Measurements from ENCODE around the gene HSPA1L.
"Not testable (repeated sequence)": the region's sequence is repeated elsewhere in the genome, so short reads cannot be mapped to it uniquely, and the experiment has no call there.

The HSPA1L gene

GRCh38 chr6:31836474-31837368, 21.6 kb upstream of the HSPA1L start:
- DNase-seq: no peak

- no peak for DNase-seq
These were observed 21.0 kb upstream of the HSPA1L start for GRCh38 chr6:31836047-31836473.

DNA sequence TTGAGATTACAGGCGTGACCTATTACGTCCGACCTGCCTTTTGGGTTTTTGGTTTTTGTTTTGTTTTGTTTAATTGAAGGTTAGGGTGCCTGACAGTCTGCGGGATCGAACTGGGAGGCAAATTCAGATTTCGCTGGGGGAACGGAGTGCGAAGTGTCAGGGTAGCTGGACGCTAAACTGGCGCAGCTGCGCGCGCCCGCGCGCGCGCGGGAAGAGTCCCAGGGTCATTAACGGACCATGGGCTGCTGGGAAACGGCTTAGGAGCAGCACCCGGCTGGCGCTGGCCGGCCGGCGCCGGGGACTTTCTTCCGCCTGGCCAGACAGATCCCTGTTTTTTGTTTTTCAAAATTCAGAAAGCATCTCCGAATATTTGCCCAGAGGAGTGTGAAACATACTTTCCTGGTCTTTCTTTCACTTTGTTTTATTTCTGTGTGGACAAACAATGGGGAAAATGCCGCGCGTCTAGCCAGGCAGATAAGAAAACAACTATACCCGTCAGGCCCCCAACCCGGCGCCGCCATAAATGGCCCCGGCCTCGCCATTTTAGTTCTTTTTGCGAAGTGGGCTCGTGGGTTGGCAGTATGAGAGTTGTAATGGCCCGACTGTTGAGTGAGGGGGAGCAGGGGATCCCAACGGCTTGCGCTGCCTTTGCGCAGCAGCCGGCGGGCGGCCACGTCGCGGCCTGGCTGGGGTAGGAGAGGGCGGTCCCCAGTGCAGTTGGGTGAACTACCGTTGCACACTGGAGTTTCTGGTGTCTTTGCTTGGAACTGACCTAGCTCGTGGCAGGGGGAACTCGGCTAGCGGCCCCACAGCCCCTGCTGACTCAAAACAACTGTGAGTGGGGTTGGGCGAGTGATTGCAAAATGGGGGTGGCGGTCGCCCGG, 19.5 kb upstream of the HSPA1L start:
- DNase-seq: peak; percentile 51 to 86 (median 67)

DNA sequence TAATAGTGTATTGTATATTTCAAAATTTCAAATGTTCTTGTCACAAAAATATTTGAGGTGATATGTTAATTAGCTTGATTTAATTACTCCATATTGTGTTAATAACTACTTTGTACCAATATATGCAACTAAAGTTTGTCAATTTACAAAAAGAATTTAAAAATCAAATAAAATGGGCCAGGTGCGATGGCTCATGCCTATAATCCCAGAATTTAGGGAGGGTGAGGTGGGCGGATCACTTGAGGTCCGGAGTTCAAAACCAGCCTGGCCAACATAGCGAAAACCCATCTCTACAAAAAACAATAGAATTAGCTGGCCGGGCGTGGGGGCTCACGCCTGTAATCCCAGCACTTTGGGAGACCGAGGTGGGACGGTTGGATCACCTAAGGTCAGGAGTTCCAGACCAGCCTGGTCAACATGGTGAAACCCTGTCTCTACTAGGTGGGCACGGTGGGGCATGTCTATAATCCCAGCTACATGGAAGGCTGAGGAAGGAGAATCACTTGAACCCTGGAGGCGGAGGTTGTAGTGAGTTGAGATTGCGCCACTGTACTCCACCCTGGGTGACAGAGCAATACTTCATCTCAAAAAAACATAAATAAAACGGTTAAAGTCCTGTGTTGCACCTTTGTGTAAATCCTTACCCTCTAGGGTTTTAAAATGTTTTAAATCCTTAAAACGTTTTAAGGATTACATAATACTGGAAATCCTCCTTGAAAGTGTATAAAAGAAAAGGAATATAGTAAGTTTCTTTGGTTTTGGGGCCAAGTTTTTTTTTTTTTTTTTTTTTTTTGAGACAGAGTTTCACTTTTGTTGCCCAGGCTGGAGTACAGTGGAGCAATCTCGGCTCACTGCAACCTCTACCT, 16.5 kb upstream of the HSPA1L start:
- no peak for DNase-seq

DNA sequence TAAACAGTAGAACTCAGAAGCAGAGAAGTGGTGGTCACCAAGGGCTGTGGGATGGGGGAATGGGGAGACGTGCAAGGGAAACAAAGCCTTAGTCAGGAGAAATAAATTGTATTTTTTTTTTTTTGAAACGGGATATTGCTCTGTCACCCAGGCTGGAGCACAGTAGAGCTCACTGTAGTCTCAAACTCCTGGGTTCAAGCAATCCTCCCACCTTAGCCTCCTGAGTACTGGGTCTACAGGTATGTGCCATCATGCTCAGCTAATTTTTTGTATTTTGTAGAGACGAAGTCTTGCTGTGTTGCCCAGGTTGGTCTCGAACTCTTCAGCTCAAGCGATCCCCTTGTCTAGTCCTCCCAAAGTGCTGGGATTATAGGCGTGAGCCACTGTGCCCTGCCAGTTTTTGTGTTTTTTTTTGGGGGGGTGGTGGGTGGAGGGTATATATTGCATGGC, 15.8 kb upstream of the HSPA1L start:
- DNase-seq: no peak

DNA sequence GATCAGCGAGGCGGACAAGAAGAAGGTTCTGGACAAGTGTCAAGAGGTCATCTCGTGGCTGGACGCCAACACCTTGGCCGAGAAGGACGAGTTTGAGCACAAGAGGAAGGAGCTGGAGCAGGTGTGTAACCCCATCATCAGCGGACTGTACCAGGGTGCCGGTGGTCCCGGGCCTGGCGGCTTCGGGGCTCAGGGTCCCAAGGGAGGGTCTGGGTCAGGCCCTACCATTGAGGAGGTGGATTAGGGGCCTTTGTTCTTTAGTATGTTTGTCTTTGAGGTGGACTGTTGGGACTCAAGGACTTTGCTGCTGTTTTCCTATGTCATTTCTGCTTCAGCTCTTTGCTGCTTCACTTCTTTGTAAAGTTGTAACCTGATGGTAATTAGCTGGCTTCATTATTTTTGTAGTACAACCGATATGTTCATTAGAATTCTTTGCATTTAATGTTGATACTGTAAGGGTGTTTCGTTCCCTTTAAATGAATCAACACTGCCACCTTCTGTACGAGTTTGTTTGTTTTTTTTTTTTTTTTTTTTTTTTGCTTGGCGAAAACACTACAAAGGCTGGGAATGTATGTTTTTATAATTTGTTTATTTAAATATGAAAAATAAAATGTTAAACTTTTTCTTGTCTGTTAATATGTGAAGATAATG, 14.7 kb upstream of the HSPA1L start:
- DNase-seq: peak in 1 of 5 donors; percentile 66

- DNase-seq: peak; percentile 76 to 99 (median 86)
These were observed 12.4 kb upstream of the HSPA1L start, which contains the start of gene HSPA1B for GRCh38 chr6:31827286-31828079. TSS of gene HSPA1B (plus strand) at chr6:31827738. CDS start at chr6:31827951, 213 bp downstream.

- no peak for DNase-seq
These were observed 11.8 kb upstream of the HSPA1L start for GRCh38 chr6:31826793-31827285.

DNA sequence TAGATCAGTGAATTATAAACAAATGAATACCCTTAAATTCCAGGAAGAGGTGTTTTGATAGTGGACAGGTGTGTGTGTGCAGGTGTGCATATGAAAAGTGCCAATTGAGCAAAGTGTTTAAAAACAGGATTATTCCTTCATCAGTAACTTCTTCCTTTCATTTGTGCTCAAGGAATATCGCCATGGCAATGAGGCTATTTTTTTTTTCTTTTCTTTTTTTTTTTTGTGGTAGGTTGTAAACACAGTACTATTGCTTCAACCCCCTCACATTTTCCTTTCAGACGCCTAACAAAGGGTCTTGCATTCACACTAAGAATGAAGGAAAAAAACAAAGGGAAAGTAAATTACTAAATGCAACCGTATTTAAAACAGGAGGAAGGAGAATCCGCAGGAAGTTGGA, 10.5 kb upstream of the HSPA1L start:
- no peak for DNase-seq

GRCh38 chr6:31823592-31824196, 8.6 kb upstream of the HSPA1L start:
- DNase-seq: not testable (repeated sequence)

- DNase-seq: peak; percentile 27 to 69 (median 57)
These were observed 7.1 kb upstream of the HSPA1L start for GRCh38 chr6:31822036-31822821.

DNA sequence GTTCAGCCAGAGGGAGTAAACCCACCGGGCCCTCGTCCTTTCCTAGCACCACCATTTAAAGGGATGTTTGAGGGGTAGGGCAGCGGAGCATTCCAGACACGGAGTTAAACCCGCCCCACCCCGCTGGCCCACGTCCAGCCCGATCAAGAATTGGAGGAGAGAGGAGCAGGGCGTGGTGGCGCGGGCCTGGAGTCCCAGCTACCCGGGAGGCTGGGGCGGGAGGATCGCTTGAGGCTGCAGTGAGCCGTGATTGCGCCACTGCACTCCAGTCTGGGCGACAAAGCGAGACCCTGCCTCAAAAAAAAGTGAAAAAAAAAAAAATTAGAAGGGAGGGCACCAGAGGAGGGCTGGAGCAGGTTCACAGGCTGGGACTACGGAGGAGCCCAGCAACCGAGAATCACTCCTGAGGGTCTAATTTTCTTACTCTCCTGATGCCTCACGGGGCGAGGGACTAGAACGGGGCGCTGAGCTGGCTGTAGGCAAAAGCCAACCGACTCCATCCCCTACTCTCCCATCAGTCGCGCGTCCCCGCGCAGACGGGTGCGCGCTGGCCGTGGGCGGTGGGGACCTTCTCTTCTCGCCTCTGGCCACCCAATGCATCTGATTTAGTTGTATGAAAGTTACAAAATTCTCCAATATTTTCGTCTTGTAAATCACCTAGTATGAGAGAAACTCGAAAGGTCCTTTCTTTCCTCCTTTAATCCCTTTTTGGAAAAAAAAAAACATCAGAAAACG, 6.4 kb upstream of the HSPA1L start:
- peak in 2 of 5 donors; percentile 19 to 70 for DNase-seq

DNA sequence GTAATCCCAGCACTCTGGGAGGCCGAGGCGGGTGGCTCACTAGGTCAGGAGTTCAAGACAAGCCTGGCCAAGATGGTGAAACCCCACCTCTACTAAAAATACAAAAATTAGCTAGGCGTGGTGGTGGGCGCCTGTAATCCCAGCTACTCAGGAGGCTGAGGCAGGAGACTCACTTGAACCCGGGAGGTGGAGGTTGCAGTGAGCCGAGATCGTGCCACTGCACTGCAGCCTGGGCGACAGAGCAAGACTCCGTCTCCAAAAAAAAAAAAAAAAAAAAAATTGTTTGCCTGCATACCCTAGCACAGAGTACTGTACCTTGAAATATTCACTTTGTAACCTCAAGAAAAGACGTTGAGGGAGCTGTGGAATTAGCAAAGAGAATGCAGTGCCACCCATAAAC, 5.3 kb upstream of the HSPA1L start:
- DNase-seq: not testable (repeated sequence)

- DNase-seq: no peak
These were observed 4.8 kb upstream of the HSPA1L start for GRCh38 chr6:31819871-31820299.

DNA sequence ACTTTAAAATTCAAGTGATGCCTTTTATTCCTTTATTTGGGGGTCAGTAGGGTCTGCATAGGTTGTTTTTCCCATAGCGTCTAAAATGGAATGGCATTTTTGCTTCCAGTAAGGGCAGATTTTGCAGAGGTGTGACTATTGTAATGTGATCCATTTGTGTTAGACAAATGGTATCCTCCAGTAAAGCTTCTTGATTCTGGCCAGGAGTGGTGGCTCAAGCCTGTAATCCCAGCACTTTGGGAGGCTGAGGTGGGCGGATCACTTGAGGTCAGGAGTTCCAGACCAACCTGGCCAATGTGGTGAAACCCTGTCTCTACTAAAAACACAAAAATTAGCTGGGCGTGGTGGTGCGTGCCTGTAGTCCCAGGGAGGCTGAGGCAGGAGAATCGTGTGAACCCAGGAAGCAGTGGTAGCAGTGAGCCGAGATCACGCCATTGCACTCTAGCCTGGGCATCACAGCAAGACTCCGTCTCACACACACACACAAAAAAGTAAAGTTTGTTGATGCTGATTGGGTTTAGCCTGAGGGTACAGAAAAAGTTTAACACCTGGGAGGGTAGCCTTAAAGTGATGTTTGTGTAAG, 2.9 kb upstream of the HSPA1L start:
- DNase-seq: not testable (repeated sequence)

DNA sequence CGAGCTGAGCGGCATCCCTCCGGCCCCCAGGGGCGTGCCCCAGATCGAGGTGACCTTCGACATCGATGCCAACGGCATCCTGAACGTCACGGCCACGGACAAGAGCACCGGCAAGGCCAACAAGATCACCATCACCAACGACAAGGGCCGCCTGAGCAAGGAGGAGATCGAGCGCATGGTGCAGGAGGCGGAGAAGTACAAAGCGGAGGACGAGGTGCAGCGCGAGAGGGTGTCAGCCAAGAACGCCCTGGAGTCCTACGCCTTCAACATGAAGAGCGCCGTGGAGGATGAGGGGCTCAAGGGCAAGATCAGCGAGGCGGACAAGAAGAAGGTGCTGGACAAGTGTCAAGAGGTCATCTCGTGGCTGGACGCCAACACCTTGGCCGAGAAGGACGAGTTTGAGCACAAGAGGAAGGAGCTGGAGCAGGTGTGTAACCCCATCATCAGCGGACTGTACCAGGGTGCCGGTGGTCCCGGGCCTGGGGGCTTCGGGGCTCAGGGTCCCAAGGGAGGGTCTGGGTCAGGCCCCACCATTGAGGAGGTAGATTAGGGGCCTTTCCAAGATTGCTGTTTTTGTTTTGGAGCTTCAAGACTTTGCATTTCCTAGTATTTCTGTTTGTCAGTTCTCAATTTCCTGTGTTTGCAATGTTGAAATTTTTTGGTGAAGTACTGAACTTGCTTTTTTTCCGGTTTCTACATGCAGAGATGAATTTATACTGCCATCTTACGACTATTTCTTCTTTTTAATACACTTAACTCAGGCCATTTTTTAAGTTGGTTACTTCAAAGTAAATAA, 2.2 kb upstream of the HSPA1L start:
- DNase-seq: peak in 1 of 5 donors; percentile 64

DNA sequence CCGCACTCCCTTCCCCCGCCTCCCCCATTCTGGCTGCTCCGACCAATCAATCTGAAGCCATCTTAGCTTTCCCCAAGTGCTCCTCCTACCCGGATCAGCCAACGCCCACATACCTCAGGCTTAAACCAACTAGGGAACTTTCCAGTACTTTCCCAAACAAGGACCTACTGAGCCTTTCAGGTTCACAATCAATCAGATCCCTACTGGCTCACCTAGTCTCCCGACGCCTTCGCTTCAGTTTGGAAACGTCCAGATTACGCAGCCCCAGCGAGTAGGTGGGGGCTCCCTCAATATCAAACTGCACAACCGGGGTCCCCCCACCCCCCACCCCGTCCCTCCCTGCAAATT, 432 bp downstream of the HSPA1L start:
- peak; percentile 63 to 79 (median 68) for DNase-seq

Measured in T-helper 1 cell (primary cell).